A673 (cell line): Measurements from ENCODE around the gene HABP2.

ENCODE experiments used
- CTCF ChIP-seq: fragments of 300-800, 200-600 bp; sonication (generic); conservative IDR thresholded peaks from 2 replicates; pipeline ENCODE4 v1.5.1; 2017; ENCODE audit warnings: low read depth, mild to moderate bottlenecking, antibody characterized with exemption, low read length, moderate library complexity, mixed read lengths
- EZH2 ChIP-seq: fragments of 200-600 bp; sonication (generic); IDR thresholded peaks from 2 replicates; pipeline ENCODE4 v1.6.1; 2017; ENCODE audit warnings: borderline replicate concordance, low read depth, mild to moderate bottlenecking, mixed read lengths, antibody characterized with exemption, low read length; ENCODE audit not compliant: poor library complexity, severe bottlenecking

GRCh38 chr10:113504423-113504822 is 48.4 kb upstream of the HABP2 start:
- no peak for TF ChIP-seq CTCF
- no peak for TF ChIP-seq EZH2
